Psoas muscle (tissue), 8 donors: Measurements from ENCODE around the gene PLA2G6. TPM values are rescaled to one million over a fixed set of nuclear protein-coding genes. Genes with fewer than 3 reads are reported as not detected.

Experiments used
- ATAC-seq, 4 donors: fragments of 200-7000 bp; cut with Tn5 transposase; one replicate each; pipeline ENCODE4 v1.9.1; 2020; ENCODE audit warnings: moderate library complexity in 3 of 4, mild to moderate bottlenecking in 2 of 4
- DNase-seq, 2 donors: peaks; one replicate each; pipeline ENCODE4 v3.0.0-alpha.2; 2020
- H3K27ac ChIP-seq: fragments of 200-600 bp; one replicate; pipeline ENCODE4 v1.8.0; 2022
- H3K27me3 ChIP-seq, 3 donors: fragments of 200-600 bp in 1 of 3; one replicate each; pipeline versions ENCODE4 v1.6.1 to v1.8.0; 2013 to 2022; ENCODE audit warnings: low read length in 2 of 3, mild to moderate bottlenecking in 2 of 3, moderate library complexity in 1 of 3; ENCODE audit not compliant: insufficient read depth in 3 of 3
- H3K36me3 ChIP-seq, 2 donors: fragments of 200-600 bp in 1 of 2; one replicate each; pipeline versions ENCODE4 v1.6.1 to v1.8.0; 2013 to 2022; ENCODE audit warnings: low read depth in 1 of 2, mild to moderate bottlenecking in 1 of 2, moderate library complexity in 1 of 2; ENCODE audit not compliant: insufficient read depth in 1 of 2
- H3K4me1 ChIP-seq: fragments of 200-600 bp; one replicate; pipeline ENCODE4 v1.8.0; 2022
- H3K4me3 ChIP-seq: fragments of 200-600 bp; one replicate; pipeline ENCODE4 v1.8.0; 2022; ENCODE audit warnings: mild to moderate bottlenecking
- H3K9me3 ChIP-seq: fragments of 200-600 bp; one replicate; pipeline ENCODE4 v1.8.0; 2022
- CTCF ChIP-seq: fragments of 200-600 bp; IDR thresholded peaks from one replicate; pipeline ENCODE4 v1.8.0; 2022; ENCODE audit warnings: antibody characterized with exemption
- whole genome bisulfite sequencing, 3 donors: extraction: QIAGEN DNeasy Blood & Tissue Kit; methylation state at CpG; one replicate each; pipeline versions ENCODE4 v1.1.6 to v1.1.7; 2013; 5-methylcytosine and 5-hydroxymethylcytosine counted together
- intact Hi-C, 2 donors: fragments of 100-400 bp; cut with DNase I; formaldehyde crosslinking; loops; one replicate each; pipeline versions ENCODE4 v1.11.0 to v1.14.2; 2022
- polyA plus RNA-seq, 3 donors: library from polyadenylated mRNA; stranded (reverse); fragments of 200-250 nt; gene quantifications; one replicate each; pipeline ENCODE4 v1.2.3, GENCODE V29; 2013
- total RNA-seq, 4 donors: library from RNA; stranded (reverse); fragmentation: NEBNext Ultra II Directional in 2 of 4; extraction: Animal tissue kit (Norgen Biotek cat#: 25700) in 2 of 4; gene quantifications; one replicate each; pipeline versions ENCODE4 v1.2.1 to v1.2.4, GENCODE V29; 2021 to 2023
- donor health status: healthy with polysubstance abuse.
- donor health status: DM: no; HTN: no; CAD: no; lungs with moderate emphysema.
- donor health status: Bipolar disorder and iron deficiency.
- donor health status: healthy.
- donor health status: DM: yes; HTN: yes; CAD: no.
- donor health status: DM: no; HTN: no; CAD: no.
- donor health status: DM: no; HTN: no; CAD: no.
- donor health status: DM: yes; HTN: yes; CAD: no.

Gene PLA2G6
- total and polyA plus RNA-seq, 7 donors = 4.5 to 17.4 (median 8.5) TPM

DNA sequence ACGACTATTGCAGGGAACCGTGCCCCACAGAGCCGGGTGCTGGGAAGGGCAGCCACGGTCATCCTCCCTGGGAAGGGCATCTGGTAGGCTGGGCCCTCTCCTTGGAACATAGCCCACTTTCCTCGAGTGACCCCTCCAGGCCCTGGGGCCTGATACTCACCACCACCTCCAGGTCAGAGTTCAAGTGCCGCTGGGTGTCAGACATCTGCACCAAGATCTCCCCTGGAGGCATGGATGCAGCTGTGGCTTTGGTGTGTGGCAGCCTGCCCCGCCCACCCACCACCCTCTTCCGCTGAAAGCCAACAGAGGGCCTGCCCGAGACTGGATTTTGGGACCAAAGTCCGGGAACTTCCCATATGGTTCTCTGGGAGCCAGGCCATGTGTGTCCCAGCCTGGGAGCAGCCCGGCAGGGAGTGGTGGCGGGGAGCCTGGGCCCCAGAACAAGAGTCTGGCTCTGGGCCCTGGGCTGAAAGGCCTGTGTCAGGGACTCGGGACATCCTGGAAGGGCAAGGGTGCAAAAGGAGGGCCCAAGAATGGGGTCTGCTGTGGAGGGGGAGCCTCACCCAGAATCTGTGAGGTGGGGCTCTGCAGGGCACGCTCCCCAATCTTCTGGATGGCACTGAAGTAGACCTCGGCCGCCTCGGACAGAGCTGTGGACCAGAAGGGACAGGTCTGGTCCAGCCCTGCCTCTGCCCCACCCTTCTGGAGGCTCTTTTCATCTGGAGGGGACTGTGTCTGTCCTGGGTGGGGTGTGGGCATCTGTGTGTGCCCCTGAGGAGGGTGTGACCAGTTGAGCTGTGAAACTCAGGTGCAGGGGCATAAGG, 73.7 kb downstream of the PLA2G6 start:
- DNase-seq = no peak
- intact Hi-C loops = no loop called here

DNA sequence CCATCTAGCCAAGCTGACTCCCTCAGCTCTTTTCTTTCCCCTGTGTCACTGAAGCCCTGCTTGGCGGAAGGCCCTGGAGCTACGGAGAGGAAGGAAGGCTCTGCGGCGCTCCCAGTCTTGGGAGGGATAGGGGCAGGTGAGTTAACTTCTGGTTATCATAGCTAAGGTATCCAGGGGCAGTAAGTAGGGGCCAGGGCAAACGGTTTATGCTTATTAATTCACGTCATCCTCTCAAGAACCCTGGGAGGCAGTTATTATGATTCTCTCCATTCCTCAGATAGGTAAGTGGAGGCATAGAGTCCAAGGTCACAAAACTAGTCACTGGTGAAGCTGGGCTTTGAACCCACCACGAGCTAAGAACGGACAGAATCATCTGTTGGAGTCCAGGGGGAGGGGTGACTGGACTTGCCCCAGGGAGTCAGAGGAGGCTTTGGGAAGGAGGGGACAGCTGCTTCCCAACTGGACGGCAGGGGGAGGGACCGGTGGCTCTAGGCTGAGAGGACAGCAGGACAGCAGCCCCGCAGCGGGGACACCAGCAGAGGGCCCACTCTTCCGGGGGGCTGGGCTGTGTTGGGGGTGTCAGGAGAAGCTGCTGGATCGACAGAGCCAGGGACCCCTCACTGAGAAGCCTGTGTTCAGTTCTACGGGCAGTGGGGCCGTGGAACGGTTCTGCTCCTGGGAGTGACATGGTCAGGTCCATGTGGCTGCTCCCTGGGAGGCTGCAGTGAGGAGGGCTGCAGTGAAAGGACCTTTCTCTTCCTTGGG, 74.6 kb downstream of the PLA2G6 start:
- no peak for TF ChIP-seq CTCF
- Histone ChIP-seq H3K9me3 (no peaks in the 10 kb centered on the region), H3K36me3 (no peaks in the 10 kb centered on the region), H3K4me3 (no peak overlapping the region), H3K27me3 (no peaks in the 10 kb centered on the region), H3K4me1 (no peaks in the 10 kb centered on the region), H3K27ac (no peak overlapping the region)
- ATAC-seq (no peak), DNase-seq (no peak)
- intact Hi-C loops = no loop called here
- WGBS, 3 donors = 58 to 72% (median 67%) methylated on average over 17 of the region's 17 CpGs

More for the DNA sequence above, 73.7 kb downstream of the PLA2G6 start:
- ATAC-seq = no peak
- no peak overlapping the region for H3K27ac ChIP-seq
- no peaks in the 10 kb centered on the region for H3K36me3 ChIP-seq
- no peak for TF ChIP-seq CTCF
- no peaks in the 10 kb centered on the region for H3K27me3 ChIP-seq
- no peaks in the 10 kb centered on the region for H3K4me1 ChIP-seq
- H3K4me3 ChIP-seq = no peak overlapping the region
- WGBS, 3 donors = 65 to 80% (median 69%) methylated on average over 17 of the region's 17 CpGs
- H3K9me3 ChIP-seq = no peaks in the 10 kb centered on the region

- Histone ChIP-seq H3K27ac (no peak overlapping the region), H3K36me3 (no peaks in the 10 kb centered on the region), H3K4me1 (no peaks in the 10 kb centered on the region), H3K9me3 (no peaks in the 10 kb centered on the region), H3K27me3 (no peaks in the 10 kb centered on the region), H3K4me3 (no peak overlapping the region)
- DNase-seq (peak in 1 of 2 donors; percentile 54), ATAC-seq (peak; percentile 72 to 88 (median 77))
- WGBS, 3 donors = 67 to 83% (median 72%) methylated on average over 6 of the region's 6 CpGs
- intact Hi-C loops = loop anchor here in 1 of 2 donors (2.0 kb wide), 1 partner anchor 51 kb away; no protein-coding TSS in a partner anchor
- peak; percentile 47 for TF ChIP-seq CTCF
Observed at GRCh38 chr22:38104084-38104483, 77.5 kb downstream of the PLA2G6 start.

DNA sequence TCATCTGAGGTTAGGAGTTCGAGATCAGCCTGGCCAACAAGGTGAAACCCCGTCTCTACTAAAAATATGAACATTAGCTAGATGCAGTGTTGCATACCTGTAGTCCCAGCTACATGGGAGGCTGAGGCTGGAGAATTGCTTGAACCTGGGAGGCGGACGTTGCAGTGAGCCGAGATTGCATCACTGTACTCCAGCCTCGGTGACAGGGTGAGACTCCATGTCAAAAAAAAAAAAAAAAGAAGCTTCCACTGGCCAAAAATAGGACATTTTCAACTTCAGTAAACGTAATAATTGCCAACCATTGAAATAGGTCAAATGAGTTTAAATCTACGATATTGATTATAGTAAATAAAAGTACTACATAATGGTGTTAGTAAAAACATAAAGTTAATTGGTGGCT, 78.0 kb downstream of the PLA2G6 start:
- no peak for TF ChIP-seq CTCF
- H3K9me3 ChIP-seq = no peaks in the 10 kb centered on the region
- H3K4me3 ChIP-seq = no peak overlapping the region
- no peak overlapping the region for H3K27ac ChIP-seq
- H3K36me3 ChIP-seq = no peaks in the 10 kb centered on the region
- no peak for DNase-seq
- no peaks in the 10 kb centered on the region for H3K27me3 ChIP-seq
- ATAC-seq = no peak
- WGBS, 3 donors = 65 to 80% (median 70%) methylated on average over 8 of the region's 8 CpGs
- no peaks in the 10 kb centered on the region for H3K4me1 ChIP-seq
- intact Hi-C loops = loop anchor here (2.0 kb wide), 1 partner anchor 51 kb away; no protein-coding TSS in a partner anchor
